ENCODE data around the gene PADI1.

PADI1 gene

GRCh38 chr1:17295292-17295691, 90.4 kb downstream of the PADI1 start:
- no peaks in the 10 kb centered on the region for H3K36me3 ChIP-seq (ENCODE audit: insufficient read depth, low read length)
- H3K4me3 ChIP-seq (ENCODE audit: low read depth in 1 of 2, low read length in 2 of 2), result no peak overlapping the region
- H3K27me3 ChIP-seq (ENCODE audit: insufficient read depth, low read length, poor library complexity), result no peaks in the 10 kb centered on the region
- no peak overlapping the region for H2AFZ ChIP-seq (ENCODE audit: low read depth, low read length)
- no peak for ATAC-seq (ENCODE audit: insufficient read depth, low read depth)
- H4K20me1 ChIP-seq (ENCODE audit: insufficient read depth, low read length), result no peaks in the 10 kb centered on the region
- no peak for DNase-seq
- no peak overlapping the region for H3K27ac ChIP-seq (ENCODE audit: low read length)
- TF ChIP-seq CTCF (IDR thresholded peaks at IDR 0.05; ENCODE audit: borderline replicate concordance, extremely low read depth, low read length, poor library complexity, severe bottlenecking) (no peak), EZH2 (IDR thresholded peaks at IDR 0.05; ENCODE audit: borderline replicate concordance, low read depth, low read length, severe bottlenecking) (no peak)
- no peak overlapping the region for H3K4me2 ChIP-seq (ENCODE audit: insufficient read depth, low read length)
- H3K9ac ChIP-seq (ENCODE audit: low read depth, low read length), result no peak overlapping the region
- no peaks in the 10 kb centered on the region for H3K79me2 ChIP-seq (ENCODE audit: insufficient read depth, low read length)
- no peaks in the 10 kb centered on the region for H3K9me3 ChIP-seq (ENCODE audit: insufficient read depth, low read length, severe bottlenecking)
- no peaks in the 10 kb centered on the region for H3K4me1 ChIP-seq (ENCODE audit: insufficient read depth, low read length)
